Kidney epithelial cell (primary cell): ENCODE measurements around the gene CFAP100. TPM values are rescaled to one million over a fixed set of nuclear protein-coding genes. Genes with fewer than 3 reads are reported as not detected.

Experiments used
- DNase-seq: peaks from one replicate; pipeline ENCODE4 v3.0.0-alpha.2; 2010; ENCODE audit warnings: low read depth
- H3K27me3 ChIP-seq: 2 replicates; pipeline ENCODE4 v1.6.0; 2011; ENCODE audit warnings: low read length; ENCODE audit not compliant: control insufficient read depth, insufficient read depth
- H3K36me3 ChIP-seq: 2 replicates; pipeline ENCODE4 v1.5.1; 2011; ENCODE audit warnings: low read length; ENCODE audit not compliant: control insufficient read depth, insufficient read depth
- H3K4me3 ChIP-seq: 2 replicates; pipeline ENCODE4 v1.5.1; 2011; ENCODE audit warnings: low read depth, mild to moderate bottlenecking, control low read depth, low read length
- total RNA-seq: library from RNA; depleted of rRNA; stranded (reverse); fragments of >200 nt; gene quantifications from 2 replicates; pipeline ENCODE4 v1.2.3, GENCODE V29; 2015
- TF ChIP-seq, protein P1 (sequence below): IDR thresholded peaks from 2 replicates; pipeline ENCODE4 v1.5.1; 2011; ENCODE audit warnings: mild to moderate bottlenecking, moderate library complexity, low read length, control low read depth, inconsistent platforms; ENCODE audit not compliant: insufficient read depth, poor library complexity, severe bottlenecking

The CFAP100 gene
- total RNA-seq, 1 donor from 2014 or later: not detected

DNA sequence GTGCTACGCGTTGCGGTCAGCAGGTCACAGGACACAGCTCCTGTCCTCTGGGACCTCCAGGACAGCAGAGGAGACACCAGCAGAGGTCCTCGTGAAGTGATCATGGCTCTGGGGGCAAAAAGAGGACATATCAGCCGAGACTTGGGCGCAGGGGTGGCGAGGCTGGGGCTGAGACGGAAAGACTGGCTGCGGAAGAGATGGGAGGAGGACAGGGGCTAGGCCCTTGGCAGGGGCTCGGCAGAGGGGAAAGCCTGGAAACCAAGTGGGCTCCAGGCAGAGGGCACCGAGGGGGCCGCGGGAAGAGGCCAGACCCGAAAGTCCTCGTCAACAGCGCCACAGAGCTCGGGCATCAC is 4.9 kb upstream of the CFAP100 start:
- TF ChIP-seq, protein P1, sequence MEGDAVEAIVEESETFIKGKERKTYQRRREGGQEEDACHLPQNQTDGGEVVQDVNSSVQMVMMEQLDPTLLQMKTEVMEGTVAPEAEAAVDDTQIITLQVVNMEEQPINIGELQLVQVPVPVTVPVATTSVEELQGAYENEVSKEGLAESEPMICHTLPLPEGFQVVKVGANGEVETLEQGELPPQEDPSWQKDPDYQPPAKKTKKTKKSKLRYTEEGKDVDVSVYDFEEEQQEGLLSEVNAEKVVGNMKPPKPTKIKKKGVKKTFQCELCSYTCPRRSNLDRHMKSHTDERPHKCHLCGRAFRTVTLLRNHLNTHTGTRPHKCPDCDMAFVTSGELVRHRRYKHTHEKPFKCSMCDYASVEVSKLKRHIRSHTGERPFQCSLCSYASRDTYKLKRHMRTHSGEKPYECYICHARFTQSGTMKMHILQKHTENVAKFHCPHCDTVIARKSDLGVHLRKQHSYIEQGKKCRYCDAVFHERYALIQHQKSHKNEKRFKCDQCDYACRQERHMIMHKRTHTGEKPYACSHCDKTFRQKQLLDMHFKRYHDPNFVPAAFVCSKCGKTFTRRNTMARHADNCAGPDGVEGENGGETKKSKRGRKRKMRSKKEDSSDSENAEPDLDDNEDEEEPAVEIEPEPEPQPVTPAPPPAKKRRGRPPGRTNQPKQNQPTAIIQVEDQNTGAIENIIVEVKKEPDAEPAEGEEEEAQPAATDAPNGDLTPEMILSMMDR: no peak
- peaks cover 29% of the 10 kb centered on the region for H3K27me3 ChIP-seq
- no peak overlapping the region for H3K4me3 ChIP-seq
- no peak for DNase-seq
- H3K36me3 ChIP-seq: no peaks in the 10 kb centered on the region

DNA sequence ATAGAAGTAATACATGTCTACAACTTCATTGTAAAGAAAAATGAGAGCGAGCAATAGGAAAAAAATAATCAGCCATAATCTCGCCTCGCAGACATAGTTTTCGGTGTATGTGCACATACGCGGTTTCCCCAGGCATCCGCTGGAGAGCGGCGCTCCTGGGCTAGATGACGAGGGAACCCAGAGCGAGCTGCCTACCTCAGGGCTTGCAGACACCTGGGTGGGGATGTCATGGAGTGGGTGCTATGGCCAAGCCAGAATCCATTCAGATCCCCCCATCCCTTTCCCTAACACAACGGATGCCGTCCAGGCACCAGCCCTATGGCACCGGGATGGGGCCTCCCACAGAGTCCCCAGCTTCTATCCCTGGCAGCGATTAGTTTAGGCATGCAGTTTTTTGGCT is 4.5 kb upstream of the CFAP100 start:
- TF ChIP-seq, protein P1: no peak
- no peak for DNase-seq
- peaks cover 33% of the 10 kb centered on the region for H3K27me3 ChIP-seq
- H3K4me3 ChIP-seq: no peak overlapping the region
- H3K36me3 ChIP-seq: no peaks in the 10 kb centered on the region

- no peak for DNase-seq
- H3K36me3 ChIP-seq: no peaks in the 10 kb centered on the region
- TF ChIP-seq, protein P1: no peak
- peaks cover 37% of the 10 kb centered on the region for H3K27me3 ChIP-seq
- H3K4me3 ChIP-seq: no peak overlapping the region
Measured at GRCh38 chr3:126390751-126391150, 4.0 kb upstream of the CFAP100 start.

DNA sequence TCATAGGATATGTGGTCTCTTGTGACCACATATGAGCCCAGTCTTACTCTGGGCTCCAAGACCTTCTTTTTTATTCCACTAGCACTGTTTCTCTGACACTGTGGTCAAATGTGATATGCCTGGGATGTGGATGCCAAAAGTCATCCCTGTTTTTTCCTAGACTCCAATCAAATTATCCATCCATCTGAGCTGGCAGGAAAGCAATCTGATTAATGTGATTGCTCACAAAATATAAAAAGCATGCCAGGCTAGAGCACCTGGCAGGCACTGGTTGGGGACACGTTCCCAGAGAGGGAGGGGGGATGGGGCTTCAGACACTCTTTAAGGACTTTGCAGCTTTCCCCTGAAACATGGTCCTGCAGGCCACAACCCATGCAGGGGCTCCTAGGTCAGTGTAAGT is 3.1 kb upstream of the CFAP100 start:
- H3K27me3 ChIP-seq: peaks cover 39% of the 10 kb centered on the region
- no peak overlapping the region for H3K4me3 ChIP-seq
- DNase-seq: no peak
- TF ChIP-seq, protein P1: no peak
- H3K36me3 ChIP-seq: no peaks in the 10 kb centered on the region

DNA sequence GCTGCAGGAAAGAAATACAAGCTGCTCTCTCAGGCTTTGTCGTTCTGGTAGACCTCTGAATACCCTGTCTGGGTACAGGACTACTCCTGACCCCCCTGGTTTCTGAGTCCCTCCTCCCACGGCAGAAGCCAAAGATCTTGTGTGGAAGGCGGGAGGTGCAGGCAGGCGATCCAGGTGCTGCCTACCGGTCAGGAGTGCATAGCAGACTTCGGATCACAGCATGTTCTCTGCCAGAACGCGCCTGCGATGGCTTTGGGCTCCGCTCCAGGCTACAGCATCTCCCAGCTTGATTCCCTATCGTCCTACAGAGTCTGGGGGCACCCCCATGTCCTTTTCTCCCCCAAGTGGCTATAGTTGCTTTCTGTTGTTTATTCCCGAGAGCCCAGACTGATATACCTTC is 2.5 kb upstream of the CFAP100 start:
- Histone ChIP-seq H3K4me3 (no peak overlapping the region), H3K27me3 (peaks cover 39% of the 10 kb centered on the region), H3K36me3 (no peaks in the 10 kb centered on the region)
- no peak for DNase-seq
- TF ChIP-seq, protein P1: no peak

GRCh38 chr3:126393563-126393962 is 1.1 kb upstream of the CFAP100 start:
- H3K4me3 ChIP-seq: no peak overlapping the region
- TF ChIP-seq, protein P1: no peak
- peaks cover 39% of the 10 kb centered on the region for H3K27me3 ChIP-seq
- no peak for DNase-seq
- no peaks in the 10 kb centered on the region for H3K36me3 ChIP-seq
